AG04449 (cell line): ENCODE data around the gene PHF21A.
"Not testable (repeated sequence)": the region's sequence is repeated elsewhere in the genome, so short reads cannot be mapped to it uniquely, and the experiment has no call there.

Source experiments
- CTCF ChIA-PET: fragments of 350-600 bp; formaldehyde crosslinking; extraction: SDS; loops from one replicate; lab custom pipeline; 2021; ENCODE audit warnings: antibody characterized with exemption; lab: Yijun Ruan, JAX
- POLR2A ChIA-PET: fragments of 400-600, 350-600 bp; formaldehyde crosslinking; extraction: SDS; loops from one replicate; lab custom pipeline; 2020; ENCODE audit warnings: antibody characterized with exemption, inconsistent platforms; lab: Yijun Ruan, JAX
- DNase-seq: peaks from one replicate; pipeline ENCODE4 v3.0.0-alpha.2; 2010; ENCODE audit warnings: low read depth, low spot score
- H3K4me3 ChIP-seq: 2 replicates; pipeline ENCODE4 v1.5.1; 2011; ENCODE audit warnings: low read depth, mild to moderate bottlenecking, control low read depth, low read length
- TF ChIP-seq, protein P1 (sequence below): IDR thresholded peaks from one replicate; pipeline ENCODE4 v1.5.1; 2011; ENCODE audit warnings: mild to moderate bottlenecking, moderate library complexity, low read length, control low read depth, inconsistent platforms; ENCODE audit not compliant: insufficient read depth; ENCODE audit errors: missing control alignments

Gene PHF21A

DNA sequence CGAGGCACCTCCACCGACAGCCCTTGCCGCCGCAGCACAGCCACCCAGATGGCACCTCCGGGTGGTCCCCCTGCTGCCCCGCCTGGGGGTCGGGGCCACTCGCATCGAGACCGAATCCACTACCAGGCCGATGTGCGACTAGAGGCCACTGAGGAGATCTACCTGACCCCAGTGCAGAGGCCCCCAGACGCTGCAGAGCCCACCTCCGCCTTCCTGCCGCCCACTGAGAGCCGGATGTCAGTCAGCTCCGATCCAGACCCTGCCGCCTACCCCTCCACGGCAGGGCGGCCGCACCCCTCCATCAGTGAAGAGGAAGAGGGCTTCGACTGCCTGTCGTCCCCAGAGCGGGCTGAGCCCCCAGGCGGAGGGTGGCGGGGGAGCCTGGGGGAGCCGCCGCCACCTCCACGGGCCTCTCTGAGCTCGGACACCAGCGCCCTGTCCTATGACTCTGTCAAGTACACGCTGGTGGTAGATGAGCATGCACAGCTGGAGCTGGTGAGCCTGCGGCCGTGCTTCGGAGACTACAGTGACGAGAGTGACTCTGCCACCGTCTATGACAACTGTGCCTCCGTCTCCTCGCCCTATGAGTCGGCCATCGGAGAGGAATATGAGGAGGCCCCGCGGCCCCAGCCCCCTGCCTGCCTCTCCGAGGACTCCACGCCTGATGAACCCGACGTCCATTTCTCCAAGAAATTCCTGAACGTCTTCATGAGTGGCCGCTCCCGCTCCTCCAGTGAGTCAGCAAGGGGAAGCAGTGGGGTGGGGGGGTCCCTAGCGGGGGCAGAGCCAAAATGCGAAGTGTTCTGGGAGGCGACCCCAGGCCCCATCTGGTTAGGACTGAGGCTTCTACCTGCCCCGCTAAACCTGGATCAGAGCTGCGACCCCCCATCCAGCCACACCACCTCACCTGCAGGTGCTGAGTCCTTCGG is 218.5 kb downstream of the PHF21A start:
- DNase-seq, result no peak
- ChIA-PET CTCF (no interaction called here), POLR2A (interaction anchor here (0.7 kb wide), 1 partner anchor 15 kb away, joined by 5 read pairs; the partner anchor contains the start of gene PEX16)
- H3K4me3 ChIP-seq, result no peak overlapping the region
- TF ChIP-seq, protein P1, sequence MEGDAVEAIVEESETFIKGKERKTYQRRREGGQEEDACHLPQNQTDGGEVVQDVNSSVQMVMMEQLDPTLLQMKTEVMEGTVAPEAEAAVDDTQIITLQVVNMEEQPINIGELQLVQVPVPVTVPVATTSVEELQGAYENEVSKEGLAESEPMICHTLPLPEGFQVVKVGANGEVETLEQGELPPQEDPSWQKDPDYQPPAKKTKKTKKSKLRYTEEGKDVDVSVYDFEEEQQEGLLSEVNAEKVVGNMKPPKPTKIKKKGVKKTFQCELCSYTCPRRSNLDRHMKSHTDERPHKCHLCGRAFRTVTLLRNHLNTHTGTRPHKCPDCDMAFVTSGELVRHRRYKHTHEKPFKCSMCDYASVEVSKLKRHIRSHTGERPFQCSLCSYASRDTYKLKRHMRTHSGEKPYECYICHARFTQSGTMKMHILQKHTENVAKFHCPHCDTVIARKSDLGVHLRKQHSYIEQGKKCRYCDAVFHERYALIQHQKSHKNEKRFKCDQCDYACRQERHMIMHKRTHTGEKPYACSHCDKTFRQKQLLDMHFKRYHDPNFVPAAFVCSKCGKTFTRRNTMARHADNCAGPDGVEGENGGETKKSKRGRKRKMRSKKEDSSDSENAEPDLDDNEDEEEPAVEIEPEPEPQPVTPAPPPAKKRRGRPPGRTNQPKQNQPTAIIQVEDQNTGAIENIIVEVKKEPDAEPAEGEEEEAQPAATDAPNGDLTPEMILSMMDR, result no peak

DNA sequence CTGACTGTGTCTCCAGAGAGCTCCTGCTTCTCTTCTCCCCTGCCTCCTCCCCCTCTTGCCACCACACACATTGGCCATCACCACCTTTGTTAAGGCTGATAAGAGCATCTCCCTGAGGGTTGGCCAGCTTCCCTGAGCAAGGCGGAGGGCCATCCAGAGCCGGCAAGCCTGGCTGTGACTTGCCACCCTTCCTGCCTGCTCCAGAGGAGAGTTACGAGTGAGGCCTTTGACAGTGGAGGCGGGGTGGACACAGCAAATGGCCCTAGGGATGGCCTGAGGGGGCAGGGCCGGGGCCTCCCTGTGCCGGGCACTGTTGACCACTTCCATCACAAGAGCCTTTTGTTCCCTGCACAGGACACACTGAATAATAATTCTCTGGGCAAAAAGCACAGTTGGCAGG is 219.6 kb downstream of the PHF21A start:
- POLR2A ChIA-PET, result interaction anchor here (0.9 kb wide), 1 partner anchor 55 kb away, joined by 3 read pairs; the partner anchor contains the start of gene CRY2
- CTCF ChIA-PET, result interaction anchor here (1.0 to 1.4 kb wide), 2 partner anchors 14 to 59 kb away, joined by 4 read pairs; no protein-coding TSS in a partner anchor

DNA sequence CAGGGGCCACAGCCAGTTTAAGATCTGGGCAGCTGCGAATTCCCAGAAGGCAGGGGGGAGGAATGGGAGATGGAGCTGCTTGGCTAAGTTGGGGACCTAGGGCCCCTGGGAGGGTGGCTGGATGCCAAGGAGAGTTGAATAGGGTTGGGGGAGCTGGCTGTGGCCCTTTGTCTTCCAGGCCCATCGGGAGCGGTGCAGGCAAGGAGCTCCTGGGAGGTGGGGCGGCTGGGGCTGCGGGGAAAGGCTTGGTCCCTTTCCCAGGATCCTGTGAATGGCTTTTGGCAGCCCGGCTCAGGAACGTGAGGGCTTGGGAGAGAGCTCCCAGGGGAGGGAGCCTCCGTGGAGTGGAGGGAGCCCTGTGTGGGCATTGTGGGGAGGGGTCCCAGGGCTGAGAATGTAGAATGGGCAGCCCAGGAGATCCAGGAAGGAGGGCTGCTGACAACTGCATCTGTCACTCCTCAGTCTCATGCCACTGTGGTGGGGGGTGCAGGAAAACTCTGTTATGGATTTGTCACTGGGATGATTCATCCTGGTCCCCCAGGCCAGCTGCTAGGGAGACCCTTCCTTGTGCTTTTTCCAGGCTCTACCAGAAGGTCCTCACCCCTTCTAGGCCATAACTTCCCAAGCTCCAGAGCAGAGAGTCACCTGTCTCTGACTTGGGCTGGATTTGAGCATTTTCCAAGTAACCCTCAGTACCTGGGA is 220.2 kb downstream of the PHF21A start:
- POLR2A ChIA-PET, result interaction anchor here (0.9 to 1.4 kb wide), 2 partner anchors 16 to 54 kb away, joined by 3 read pairs; partner anchors contain the start of genes CRY2 and PEX16
- CTCF ChIA-PET, result interaction anchor here (0.9 to 1.4 kb wide), 4 partner anchors 10 to 59 kb away, joined by 4 to 5 read pairs (median 4); no protein-coding TSS in a partner anchor
- TF ChIP-seq, protein P1, result no peak
- DNase-seq, result no peak
- H3K4me3 ChIP-seq, result peak overlapping the region; percentile 65

More for the DNA sequence above, 219.6 kb downstream of the PHF21A start:
- DNase-seq, result no peak
- no peak overlapping the region for H3K4me3 ChIP-seq
- TF ChIP-seq, protein P1, result no peak

DNA sequence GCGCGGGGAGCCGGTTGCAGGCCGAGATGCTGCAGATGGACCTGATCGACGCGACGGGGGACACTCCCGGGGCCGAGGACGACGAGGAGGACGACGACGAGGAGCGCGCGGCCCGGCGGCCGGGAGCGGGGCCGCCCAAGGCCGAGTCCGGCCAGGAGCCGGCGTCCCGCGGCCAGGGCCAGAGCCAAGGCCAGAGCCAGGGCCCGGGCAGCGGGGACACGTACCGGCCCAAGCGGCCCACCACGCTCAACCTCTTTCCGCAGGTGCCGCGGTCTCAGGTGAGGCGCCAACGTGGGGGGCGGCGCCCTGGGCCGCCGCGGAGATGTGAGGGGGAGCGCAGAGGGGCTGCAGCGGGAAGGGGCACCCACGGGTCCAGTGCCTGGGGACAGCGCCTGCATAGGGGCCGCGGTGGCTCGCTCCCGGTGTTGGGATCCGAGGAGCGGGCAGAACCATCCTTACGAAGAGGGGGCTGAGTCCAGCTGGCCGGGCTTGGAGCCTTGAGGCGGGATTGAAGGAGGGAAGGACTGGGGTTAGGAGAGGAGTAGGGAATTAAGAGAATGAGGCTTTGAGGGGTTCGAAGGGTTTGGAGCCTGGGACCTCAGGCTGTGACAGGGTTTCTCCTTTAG is 221.0 kb downstream of the PHF21A start:
- CTCF ChIA-PET, result interaction anchor here (0.9 to 1.4 kb wide), 3 partner anchors 10 to 27 kb away, joined by 4 to 5 read pairs (median 5); no protein-coding TSS in a partner anchor
- POLR2A ChIA-PET, result interaction anchor here (1.4 kb wide), 1 partner anchor 17 kb away, joined by 3 read pairs; the partner anchor contains the start of gene PEX16
- not testable (repeated sequence) for DNase-seq
- H3K4me3 ChIP-seq, result peak overlapping the region; percentile 65

DNA sequence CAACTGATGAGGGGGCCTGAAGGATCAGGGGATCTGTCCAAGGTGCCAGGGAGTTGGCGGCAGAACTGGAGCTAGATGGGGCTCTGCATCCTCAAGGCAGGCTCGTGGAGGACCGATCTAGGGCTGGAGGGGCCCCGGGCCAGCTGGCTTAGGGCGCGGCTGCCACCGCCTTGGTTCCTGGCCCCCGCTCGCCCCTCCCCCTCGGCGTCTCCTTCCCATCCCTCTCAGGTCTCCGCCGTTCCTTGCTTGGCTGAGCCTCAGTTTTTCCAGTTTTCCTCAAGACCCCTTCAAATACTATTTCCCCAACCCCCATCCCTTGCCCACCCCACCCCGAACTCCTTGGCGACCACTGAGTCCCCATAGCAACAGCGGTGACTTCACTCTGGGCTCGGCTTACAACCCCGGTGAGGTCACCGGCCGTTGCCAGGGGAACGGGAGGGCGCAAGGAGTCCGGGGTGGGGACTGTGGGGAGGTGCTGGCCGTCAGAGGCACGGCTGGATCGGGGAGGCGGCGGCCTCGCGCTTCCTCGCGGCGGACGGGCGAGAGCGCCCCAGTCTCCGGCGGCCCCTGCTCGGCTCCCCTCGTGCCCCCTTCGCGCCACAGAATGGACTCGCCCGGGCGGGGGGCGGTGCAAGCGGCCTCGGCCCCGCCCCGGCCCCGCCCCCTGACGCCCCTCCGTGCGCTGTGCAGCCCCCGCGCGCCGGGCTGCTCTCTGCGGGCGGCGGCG is 221.6 kb downstream of the PHF21A start:
- ChIA-PET CTCF (interaction anchor here (1.4 to 4.2 kb wide), 3 partner anchors 20 to 56 kb away, joined by 4 to 19 read pairs (median 6); no protein-coding TSS in a partner anchor), POLR2A (interaction anchor here (1.4 kb wide), 1 partner anchor 18 kb away, joined by 3 read pairs; the partner anchor contains the start of gene PEX16)
- TF ChIP-seq, protein P1, result no peak
- peak overlapping the region; percentile 60 for H3K4me3 ChIP-seq
- DNase-seq, result peak; percentile 16
